Uterus (tissue), 2 donors: Measurements from ENCODE around the gene SLC13A1.

Experiments
- CTCF ChIP-seq, 4 experiments: fragments of 200-600 bp in 2 of 4; fragments of 450-650 bp in 2 of 4; sonication (generic) in 2 of 4; IDR thresholded peaks; one replicate each; pipeline ENCODE4 v1.5.1; 2016 to 2019; ENCODE audit warnings: antibody characterized with exemption in 4 of 4, mild to moderate bottlenecking in 2 of 4, moderate library complexity in 1 of 4
- POLR2A ChIP-seq, 2 donors: fragments of 450-650 bp; IDR thresholded peaks; one replicate each; pipeline ENCODE4 v1.6.1; 2016; ENCODE audit warnings: antibody characterized with exemption in 2 of 2, mild to moderate bottlenecking in 1 of 2, moderate library complexity in 1 of 2

GRCh38 chr7:123070702-123071286, 129.0 kb downstream of the SLC13A1 start:
- no peak for TF ChIP-seq CTCF (IDR thresholded peaks at IDR 0.05)
- TF ChIP-seq POLR2A (IDR thresholded peaks at IDR 0.05), result no peak
